ENCODE results near the gene PLA2G10. TPM values are rescaled to one million over a fixed set of nuclear protein-coding genes. Genes with fewer than 3 reads are reported as not detected.
A peak's percentile ranks its signal among the peaks of the same experiment; 100 is the strongest.

The PLA2G10 gene
- total RNA-seq, 2 experiments from 2014 or later = not detected

DNA sequence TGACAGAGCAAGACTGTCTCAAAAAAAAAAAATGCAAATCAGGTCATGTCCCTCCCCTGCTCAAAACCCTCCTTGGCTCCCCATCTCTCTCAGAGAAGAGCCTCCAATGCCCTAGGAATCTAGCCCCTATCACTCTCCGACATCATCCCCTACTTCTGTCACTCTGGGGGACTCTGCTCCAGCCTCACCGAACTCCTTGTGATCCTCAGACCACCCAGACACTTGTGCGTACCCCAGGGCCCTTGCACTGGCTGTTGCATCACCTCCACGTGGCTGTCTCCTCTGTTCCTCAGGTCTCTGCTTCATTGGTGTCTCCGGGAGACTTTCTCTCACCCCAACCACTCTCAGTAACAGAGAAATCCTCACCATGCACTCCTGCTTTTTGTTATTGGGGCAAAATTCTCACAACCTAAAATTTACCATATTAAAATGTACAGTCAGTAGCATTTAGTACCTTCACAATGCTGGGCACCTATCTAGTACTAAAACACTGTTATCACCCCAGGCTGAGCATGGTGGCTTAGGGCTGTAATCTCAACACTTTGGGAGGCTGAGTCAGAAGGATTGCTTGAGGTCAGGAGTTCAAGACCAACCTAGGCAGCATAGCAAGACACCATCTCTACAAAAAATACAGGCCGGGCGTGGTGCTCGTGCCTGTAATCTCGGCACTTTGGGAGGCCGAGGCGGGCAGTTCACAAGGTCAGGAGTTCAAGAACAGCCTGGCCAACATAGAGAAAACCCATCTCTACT is 15.2 kb downstream of the PLA2G10 start:
- H3K4me3 Mint-ChIP-seq = no peak overlapping the region
- no peak for DNase-seq
- H3K27ac Mint-ChIP-seq = no peak overlapping the region
- peaks cover 3% of the 10 kb centered on the region for H3K27me3 Mint-ChIP-seq
- no peaks in the 10 kb centered on the region for H3K36me3 Mint-ChIP-seq
- CTCF ChIA-PET = no interaction called here
- no peak for ATAC-seq
- H3K9me3 Mint-ChIP-seq (ENCODE audit: low read depth) = no peaks in the 10 kb centered on the region
- no peaks in the 10 kb centered on the region for H3K4me1 Mint-ChIP-seq

- DNase-seq (no peak), ATAC-seq (no peak)
- Mint-ChIP-seq H3K27ac (no peak overlapping the region), H3K36me3 (no peaks in the 10 kb centered on the region), H3K9me3 (ENCODE audit: low read depth) (no peaks in the 10 kb centered on the region), H3K4me1 (peaks cover 4% of the 10 kb centered on the region), H3K27me3 (peaks cover 3% of the 10 kb centered on the region), H3K4me3 (no peak overlapping the region)
- CTCF ChIA-PET = no interaction called here
These were observed 16.5 kb downstream of the PLA2G10 start for GRCh38 chr16:14677627-14678026.

- Mint-ChIP-seq H3K27ac (no peak overlapping the region), H3K9me3 (ENCODE audit: low read depth) (no peaks in the 10 kb centered on the region), H3K27me3 (peaks cover 3% of the 10 kb centered on the region), H3K36me3 (no peaks in the 10 kb centered on the region), H3K4me1 (peaks cover 10% of the 10 kb centered on the region), H3K4me3 (no peak overlapping the region)
- CTCF ChIA-PET = no interaction called here
- ATAC-seq (no peak), DNase-seq (no peak)
These were observed 17.5 kb downstream of the PLA2G10 start for GRCh38 chr16:14676633-14677032.

DNA sequence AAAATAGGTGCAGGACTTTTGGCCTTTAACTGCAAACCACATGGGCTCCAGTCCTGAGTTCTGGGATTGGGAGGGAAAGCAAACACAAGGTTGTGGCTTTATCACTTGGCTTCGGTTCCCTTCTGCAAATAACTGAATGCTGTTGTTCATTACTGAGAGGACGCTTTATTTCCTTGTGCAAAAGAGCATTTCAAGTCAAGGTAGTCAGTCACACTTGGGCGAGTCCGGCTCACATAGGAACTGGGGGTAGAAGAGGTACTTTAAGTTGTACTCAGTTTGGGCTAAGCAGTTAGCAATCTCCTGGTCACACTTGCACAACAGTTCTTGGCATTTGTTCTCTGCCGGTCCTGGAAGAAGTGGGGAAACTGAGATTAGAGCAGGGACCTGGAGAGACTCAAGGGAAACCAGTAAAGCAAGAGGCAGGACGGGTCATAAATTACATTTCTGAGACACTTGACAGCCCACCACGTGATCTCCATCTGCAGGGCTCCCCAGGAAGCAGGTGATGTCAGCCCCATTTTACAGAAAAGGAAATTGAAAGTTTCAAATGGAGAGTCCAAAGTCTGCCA is 21.6 kb downstream of the PLA2G10 start:
- Mint-ChIP-seq H3K4me1 (peaks cover 10% of the 10 kb centered on the region), H3K36me3 (peaks cover 22% of the 10 kb centered on the region), H3K27ac (no peak overlapping the region), H3K9me3 (ENCODE audit: low read depth) (no peaks in the 10 kb centered on the region), H3K4me3 (no peak overlapping the region), H3K27me3 (no peaks in the 10 kb centered on the region)
- DNase-seq (peak; percentile 54), ATAC-seq (peak; percentile 64)
- CTCF ChIA-PET = no interaction called here

- H3K4me1 Mint-ChIP-seq = peaks cover 10% of the 10 kb centered on the region
- H3K9me3 Mint-ChIP-seq (ENCODE audit: low read depth) = no peaks in the 10 kb centered on the region
- no peak for ATAC-seq
- no peaks in the 10 kb centered on the region for H3K27me3 Mint-ChIP-seq
- H3K4me3 Mint-ChIP-seq = no peak overlapping the region
- H3K27ac Mint-ChIP-seq = no peak overlapping the region
- CTCF ChIA-PET = no interaction called here
- H3K36me3 Mint-ChIP-seq = peaks cover 45% of the 10 kb centered on the region
- no peak for DNase-seq
These were observed 24.3 kb downstream of the PLA2G10 start for GRCh38 chr16:14669776-14670175.

DNA sequence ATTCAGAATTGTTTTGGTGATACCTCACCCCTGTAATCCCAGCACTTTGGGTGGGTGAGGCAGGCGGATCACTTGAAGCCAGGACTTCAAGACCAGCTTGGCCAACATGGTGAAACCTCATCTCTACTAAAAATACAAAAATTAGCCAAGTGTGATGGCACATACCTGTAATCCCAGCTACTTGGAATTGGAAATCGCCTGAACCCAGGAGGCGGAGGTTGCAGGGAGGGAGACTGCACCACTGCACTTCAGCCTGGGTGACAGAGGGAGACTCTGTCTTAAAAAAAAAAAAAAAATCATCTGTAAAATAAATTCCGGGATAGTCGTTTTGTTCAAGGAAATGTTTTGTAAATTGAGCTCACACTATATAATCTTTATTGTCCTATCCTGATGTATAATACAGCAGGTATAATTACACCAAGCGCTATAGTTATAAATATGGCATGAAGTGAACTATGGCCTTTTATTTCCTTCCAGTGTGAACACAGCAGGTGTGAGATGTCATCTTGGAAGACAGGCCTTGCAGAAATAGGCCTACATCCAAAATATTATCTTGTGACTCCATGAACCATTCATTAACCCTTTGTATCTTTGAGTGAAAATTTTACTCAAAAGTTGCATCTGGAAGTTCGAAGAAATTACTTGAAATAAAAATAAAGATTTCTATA is 25.4 kb downstream of the PLA2G10 start:
- CTCF ChIA-PET = no interaction called here
- Mint-ChIP-seq H3K36me3 (peaks cover 55% of the 10 kb centered on the region), H3K4me1 (peaks cover 9% of the 10 kb centered on the region), H3K9me3 (ENCODE audit: low read depth) (no peaks in the 10 kb centered on the region), H3K27me3 (no peaks in the 10 kb centered on the region), H3K4me3 (no peak overlapping the region), H3K27ac (no peak overlapping the region)
- ATAC-seq (no peak), DNase-seq (no peak)

DNA sequence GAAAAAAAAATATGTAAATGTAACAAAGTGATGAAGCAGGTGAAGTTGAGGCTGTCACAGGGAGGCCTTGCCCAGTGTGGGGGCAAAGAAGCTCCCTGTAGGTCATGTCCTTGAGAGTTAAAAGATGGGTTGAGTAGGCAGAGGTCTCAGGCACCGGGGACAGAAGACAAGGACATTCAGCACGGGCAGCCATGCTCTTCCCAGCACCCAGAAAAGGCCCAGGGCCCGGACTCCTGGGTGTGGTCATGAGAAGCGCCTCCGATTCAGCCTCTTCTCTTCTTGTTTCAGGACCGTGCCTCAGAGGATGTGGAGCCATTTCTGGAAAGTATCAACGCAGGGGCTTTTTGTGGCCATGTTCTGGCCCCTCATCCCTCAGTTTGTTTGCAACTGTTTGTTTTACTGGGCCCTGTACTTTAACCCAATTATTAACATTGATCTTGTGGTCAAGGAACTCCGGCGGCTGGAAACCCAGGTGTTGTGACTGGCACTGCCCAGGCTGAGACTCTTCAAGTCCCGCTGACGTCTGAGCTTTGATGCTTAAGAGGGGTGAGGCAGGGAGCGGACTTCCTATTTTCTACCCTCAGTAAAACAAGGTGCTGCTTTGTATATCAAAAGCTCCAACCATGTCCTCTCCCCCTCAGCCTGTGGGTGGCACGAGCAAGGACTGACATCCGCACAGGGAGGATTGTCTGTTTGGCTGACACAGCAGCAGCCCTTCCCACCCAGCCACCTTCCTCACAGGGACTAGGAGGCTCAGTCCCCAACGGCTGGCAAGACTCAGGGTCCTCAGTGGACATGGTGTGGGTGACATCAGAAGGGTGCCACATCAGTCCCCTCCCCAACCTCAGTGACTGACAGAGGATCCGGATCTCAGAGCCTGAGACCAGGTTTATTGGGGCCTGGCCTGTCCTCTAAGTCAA is 26.5 kb downstream of the PLA2G10 start:
- peaks cover 58% of the 10 kb centered on the region for H3K36me3 Mint-ChIP-seq
- DNase-seq (no peak), ATAC-seq (no peak)
- H3K4me1 Mint-ChIP-seq = peaks cover 5% of the 10 kb centered on the region
- CTCF ChIA-PET = no interaction called here
- H3K27ac Mint-ChIP-seq = no peak overlapping the region
- no peaks in the 10 kb centered on the region for H3K9me3 Mint-ChIP-seq (ENCODE audit: low read depth)
- no peaks in the 10 kb centered on the region for H3K27me3 Mint-ChIP-seq
- H3K4me3 Mint-ChIP-seq = no peak overlapping the region

GRCh38 chr16:14658063-14658462 is 36.0 kb downstream of the PLA2G10 start:
- ATAC-seq (no peak), DNase-seq (no peak)
- H3K27me3 Mint-ChIP-seq = no peaks in the 10 kb centered on the region
- H3K4me1 Mint-ChIP-seq = peaks cover 2% of the 10 kb centered on the region
- H3K36me3 Mint-ChIP-seq = peaks cover 43% of the 10 kb centered on the region
- H3K4me3 Mint-ChIP-seq = no peak overlapping the region
- CTCF ChIA-PET = no interaction called here
- H3K9me3 Mint-ChIP-seq (ENCODE audit: low read depth) = no peaks in the 10 kb centered on the region
- H3K27ac Mint-ChIP-seq = peak overlapping the region; percentile 68

- ATAC-seq (no peak), DNase-seq (no peak)
- CTCF ChIA-PET = interaction anchor here (0.9 kb wide), 1 partner anchor 12 kb away, joined by 3 read pairs; no protein-coding TSS in a partner anchor
- H3K27ac Mint-ChIP-seq = no peak overlapping the region
- no peak overlapping the region for H3K4me3 Mint-ChIP-seq
- no peaks in the 10 kb centered on the region for H3K9me3 Mint-ChIP-seq (ENCODE audit: low read depth)
- no peaks in the 10 kb centered on the region for H3K27me3 Mint-ChIP-seq
- H3K4me1 Mint-ChIP-seq = no peaks in the 10 kb centered on the region
- H3K36me3 Mint-ChIP-seq = peaks cover 48% of the 10 kb centered on the region
These were observed 41.4 kb downstream of the PLA2G10 start for GRCh38 chr16:14652726-14653125.

- Mint-ChIP-seq H3K36me3 (peaks cover 45% of the 10 kb centered on the region), H3K4me3 (no peak overlapping the region), H3K27ac (no peak overlapping the region), H3K9me3 (ENCODE audit: low read depth) (no peaks in the 10 kb centered on the region), H3K4me1 (no peaks in the 10 kb centered on the region), H3K27me3 (no peaks in the 10 kb centered on the region)
- CTCF ChIA-PET = no interaction called here
- DNase-seq (no peak), ATAC-seq (no peak)
These were observed 43.5 kb downstream of the PLA2G10 start for GRCh38 chr16:14650629-14651028.

DNA sequence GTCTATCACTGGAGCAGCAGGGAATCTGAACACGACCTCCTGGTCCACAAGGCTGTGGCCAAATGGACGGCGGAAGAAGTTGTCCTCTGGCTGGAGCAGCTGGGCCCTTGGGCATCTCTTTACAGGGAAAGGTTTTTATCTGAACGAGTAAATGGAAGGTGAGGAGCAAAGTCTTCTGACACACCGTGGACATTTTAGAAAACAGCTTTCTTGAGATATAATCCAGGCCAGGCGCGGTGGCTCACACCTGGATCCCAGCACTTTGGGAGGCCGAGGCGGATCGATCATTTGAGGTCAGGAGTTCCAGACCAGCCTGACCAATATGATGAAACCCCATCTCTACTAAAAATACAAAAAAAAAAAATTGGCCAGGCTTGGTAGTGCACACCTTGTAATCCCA is 44.3 kb downstream of the PLA2G10 start:
- H3K27me3 Mint-ChIP-seq = no peaks in the 10 kb centered on the region
- no peak overlapping the region for H3K4me3 Mint-ChIP-seq
- CTCF ChIA-PET = no interaction called here
- DNase-seq (no peak), ATAC-seq (no peak)
- no peaks in the 10 kb centered on the region for H3K9me3 Mint-ChIP-seq (ENCODE audit: low read depth)
- H3K36me3 Mint-ChIP-seq = peaks cover 42% of the 10 kb centered on the region
- no peak overlapping the region for H3K27ac Mint-ChIP-seq
- no peaks in the 10 kb centered on the region for H3K4me1 Mint-ChIP-seq

DNA sequence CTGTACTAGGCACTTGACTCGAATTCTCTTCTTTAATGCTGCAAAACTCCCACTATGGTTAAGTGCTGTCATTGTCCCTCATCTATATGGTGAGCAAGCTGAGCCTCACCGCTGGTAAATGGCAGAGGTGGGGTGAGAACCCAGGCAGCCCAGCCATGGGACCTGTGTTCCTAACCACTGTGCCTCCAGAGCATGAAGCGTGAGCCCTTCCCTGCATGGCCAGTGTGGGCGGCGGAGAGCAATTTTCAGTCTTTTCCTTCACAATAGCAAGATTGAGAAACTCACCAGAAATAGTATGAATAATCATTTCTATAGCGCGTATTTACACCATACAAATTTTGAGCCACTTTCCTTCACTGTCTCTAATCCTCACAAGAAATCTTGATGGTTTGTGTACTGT is 52.2 kb downstream of the PLA2G10 start:
- Mint-ChIP-seq H3K4me1 (peaks cover 23% of the 10 kb centered on the region), H3K27ac (no peak overlapping the region), H3K27me3 (no peaks in the 10 kb centered on the region), H3K36me3 (peaks cover 25% of the 10 kb centered on the region), H3K9me3 (ENCODE audit: low read depth) (no peaks in the 10 kb centered on the region), H3K4me3 (no peak overlapping the region)
- CTCF ChIA-PET = interaction anchor here (0.7 kb wide), 1 partner anchor 14 kb away, joined by 3 read pairs; no protein-coding TSS in a partner anchor
- ATAC-seq (no peak), DNase-seq (no peak)

GRCh38 chr16:14641206-14641605 is 52.9 kb downstream of the PLA2G10 start:
- no peak for DNase-seq
- H3K36me3 Mint-ChIP-seq = peaks cover 22% of the 10 kb centered on the region
- no peak overlapping the region for H3K27ac Mint-ChIP-seq
- peaks cover 30% of the 10 kb centered on the region for H3K4me1 Mint-ChIP-seq
- ATAC-seq = no peak
- no peak overlapping the region for H3K4me3 Mint-ChIP-seq
- H3K27me3 Mint-ChIP-seq = no peaks in the 10 kb centered on the region
- H3K9me3 Mint-ChIP-seq (ENCODE audit: low read depth) = no peaks in the 10 kb centered on the region
- CTCF ChIA-PET = interaction anchor here (0.7 kb wide), 2 partner anchors 12 to 13 kb away, joined by 3 read pairs; no protein-coding TSS in a partner anchor
